Ishikawa (cell line): ENCODE data around the gene CACNA1G.

ENCODE experiments used
- CEBPB ChIP-seq: IDR thresholded peaks from 2 replicates; pipeline ENCODE4 v1.6.1; 2012
- CREB1 ChIP-seq: IDR thresholded peaks from 2 replicates; pipeline ENCODE4 v1.6.1; 2012; ENCODE audit warnings: low read depth
- EGR1 ChIP-seq: IDR thresholded peaks from 2 replicates; pipeline ENCODE4 v1.6.1; 2012
- EP300 ChIP-seq: IDR thresholded peaks from 2 replicates; pipeline ENCODE4 v1.6.1; 2012; ENCODE audit warnings: borderline replicate concordance
- FOXM1 ChIP-seq: IDR thresholded peaks from 2 replicates; pipeline ENCODE4 v1.6.1; 2012; ENCODE audit warnings: low read depth, borderline replicate concordance
- MAX ChIP-seq: IDR thresholded peaks from 2 replicates; pipeline ENCODE4 v1.6.1; 2012
- NFIC ChIP-seq: IDR thresholded peaks from 2 replicates; pipeline ENCODE4 v1.6.1; 2012
- RAD21 ChIP-seq: IDR thresholded peaks from 2 replicates; pipeline ENCODE4 v1.6.1; 2012; ENCODE audit warnings: low read depth
- REST ChIP-seq: IDR thresholded peaks from 2 replicates; pipeline ENCODE4 v1.6.1; 2012; ENCODE audit warnings: low read depth, mild to moderate bottlenecking
- TAF1 ChIP-seq: IDR thresholded peaks from 2 replicates; pipeline ENCODE4 v1.6.1; 2012; ENCODE audit warnings: low read depth, mild to moderate bottlenecking
- TCF12 ChIP-seq: IDR thresholded peaks from 2 replicates; pipeline ENCODE4 v1.6.1; 2012; ENCODE audit warnings: low read depth
- TEAD4 ChIP-seq: IDR thresholded peaks from 2 replicates; pipeline ENCODE4 v1.6.1; 2012
- USF1 ChIP-seq: IDR thresholded peaks from 2 replicates; pipeline ENCODE4 v1.6.1; 2012
- YY1 ChIP-seq: IDR thresholded peaks from 2 replicates; pipeline ENCODE4 v1.6.1; 2012; ENCODE audit warnings: low read depth
- ZBTB7A ChIP-seq: IDR thresholded peaks from 2 replicates; pipeline ENCODE4 v1.6.1; 2012; ENCODE audit warnings: low read depth

Gene CACNA1G

GRCh38 chr17:50576864-50577263, 16.3 kb downstream of the CACNA1G start:
- TF ChIP-seq REST (no peak), TEAD4 (no peak), NFIC (no peak), FOXM1 (no peak)

GRCh38 chr17:50577451-50577954, 17.0 kb downstream of the CACNA1G start:
- TF ChIP-seq ZBTB7A (no peak), YY1 (no peak), CREB1 (no peak), TEAD4 (no peak), TCF12 (no peak), RAD21 (no peak), CEBPB (no peak), FOXM1 (no peak), EGR1 (no peak), USF1 (no peak), NFIC (no peak), MAX (no peak), EP300 (no peak)

GRCh38 chr17:50578173-50578572, 17.7 kb downstream of the CACNA1G start:
- TF ChIP-seq NFIC = no peak
- TF ChIP-seq YY1 = no peak
- no peak for TF ChIP-seq EP300
- TF ChIP-seq TEAD4 = no peak
- TF ChIP-seq EGR1 = no peak
- no peak for TF ChIP-seq MAX
- no peak for TF ChIP-seq FOXM1
- TF ChIP-seq REST = no peak

- TF ChIP-seq EP300 = no peak
- no peak for TF ChIP-seq RAD21
- TF ChIP-seq EGR1 = no peak
- no peak for TF ChIP-seq MAX
- no peak for TF ChIP-seq TCF12
- no peak for TF ChIP-seq YY1
- TF ChIP-seq TAF1 = no peak
- no peak for TF ChIP-seq NFIC
- TF ChIP-seq ZBTB7A = no peak
- TF ChIP-seq USF1 = no peak
- TF ChIP-seq CEBPB = no peak
- TF ChIP-seq CREB1 = no peak
- TF ChIP-seq TEAD4 = no peak
- TF ChIP-seq REST = no peak
- TF ChIP-seq FOXM1 = no peak
Measured at GRCh38 chr17:50579399-50579798, 18.9 kb downstream of the CACNA1G start.

- TF ChIP-seq FOXM1 (no peak), NFIC (no peak), TCF12 (no peak), TEAD4 (no peak), ZBTB7A (no peak), REST (no peak), TAF1 (no peak), CREB1 (no peak), MAX (no peak), RAD21 (no peak), EGR1 (no peak), YY1 (no peak), EP300 (no peak), USF1 (no peak), CEBPB (no peak)
Measured at GRCh38 chr17:50580646-50581045, 20.1 kb downstream of the CACNA1G start.
